SK-N-SH (cell line): ENCODE data around the gene ARAP3. TPM values are rescaled to one million over a fixed set of nuclear protein-coding genes. Genes with fewer than 3 reads are reported as not detected.

Experiments used
- CTCF ChIA-PET: fragments of 300-600, 350-600 bp; formaldehyde crosslinking; extraction: SDS; loops from one replicate; lab custom pipeline; 2021; lab: Yijun Ruan, JAX
- POLR2A ChIA-PET: fragments of 350-600 bp; sonication (Branson Sonifier 250); formaldehyde crosslinking; extraction: SDS; loops from one replicate; lab custom pipeline; 2020; ENCODE audit warnings: antibody characterized with exemption, inconsistent platforms; lab: Yijun Ruan, JAX
- DNase-seq: peaks from one replicate; pipeline ENCODE4 v3.0.0; 2012
- H2AFZ ChIP-seq: fragments of 200-600 bp; sonication (generic); 2 replicates; pipeline ENCODE4 v1.8.1; 2016; ENCODE audit warnings: antibody characterized with exemption, mild to moderate bottlenecking, low read depth
- H3F3A ChIP-seq: fragments of 200-600 bp; sonication (generic); replicated peaks from 2 replicates; pipeline ENCODE3; 2016; ENCODE audit warnings: antibody characterized with exemption, mild to moderate bottlenecking; ENCODE audit not compliant: insufficient read depth
- H3K27ac ChIP-seq, 2 experiments: fragments of 200-500 bp in 1 of 2; fragments of 200-600 bp in 1 of 2; sonication (Bioruptor generic) in 1 of 2; sonication (generic), shearing (Covaris generic) in 1 of 2; 2 replicates each; pipeline versions ENCODE4 v1.5.1 to v1.6.1; 2014 to 2016; ENCODE audit warnings: low read depth in 2 of 2, inconsistent platforms in 1 of 2, low read length in 1 of 2, mild to moderate bottlenecking in 1 of 2, mixed read lengths in 1 of 2
- H3K27me3 ChIP-seq: fragments of 200-600 bp; sonication (generic), shearing (Covaris generic); 2 replicates; pipeline ENCODE4 v1.6.1; 2016; ENCODE audit warnings: mixed run types; ENCODE audit not compliant: insufficient read depth
- H3K36me3 ChIP-seq, 2 experiments: fragments of 200-500 bp in 1 of 2; fragments of 200-600 bp in 1 of 2; sonication (Bioruptor generic) in 1 of 2; sonication (generic) in 1 of 2; replicated peaks in 1 of 2; 2 replicates each; pipeline versions ENCODE3 to v1.5.1; 2014 to 2016; ENCODE audit warnings: low read length in 1 of 2, mild to moderate bottlenecking in 1 of 2; ENCODE audit not compliant: insufficient read depth in 2 of 2, control insufficient read depth in 1 of 2
- H3K4me1 ChIP-seq, 2 experiments: fragments of 200-500 bp in 1 of 2; fragments of 200-600 bp in 1 of 2; sonication (Bioruptor generic) in 1 of 2; sonication (generic), shearing (Covaris generic) in 1 of 2; 2 replicates each; pipeline versions ENCODE4 v1.5.1 to v1.6.1; 2014 to 2016; ENCODE audit warnings: low read depth in 1 of 2, low read length in 1 of 2, mixed run types in 1 of 2; ENCODE audit not compliant: insufficient read depth in 2 of 2, control insufficient read depth in 1 of 2
- H3K4me2 ChIP-seq: fragments of 200-600 bp; sonication (generic), shearing (Covaris generic); 2 replicates; pipeline ENCODE4 v1.6.1; 2017; ENCODE audit warnings: mixed run types
- H3K4me3 ChIP-seq, 2 experiments: fragments of 200-500 bp in 1 of 2; fragments of 200-600 bp in 1 of 2; sonication (Bioruptor generic) in 1 of 2; sonication (generic), shearing (Covaris generic) in 1 of 2; 2 replicates each; pipeline versions ENCODE4 v1.5.1 to v1.8.1; 2014 to 2016; ENCODE audit warnings: low read depth in 2 of 2, inconsistent platforms in 1 of 2, low read length in 1 of 2, mild to moderate bottlenecking in 1 of 2, mixed read lengths in 1 of 2, moderate library complexity in 1 of 2
- H3K79me2 ChIP-seq: fragments of 200-600 bp; sonication (generic); 2 replicates; pipeline ENCODE4 v1.8.1; 2017; ENCODE audit warnings: mild to moderate bottlenecking; ENCODE audit not compliant: insufficient read depth
- H3K9ac ChIP-seq: fragments of 200-600 bp; sonication (generic); 2 replicates; pipeline ENCODE4 v1.6.1; 2017; ENCODE audit warnings: mixed run types
- H3K9me2 ChIP-seq: fragments of 200-600 bp; sonication (generic); 2 replicates; pipeline ENCODE4 v1.6.1; 2017; ENCODE audit warnings: mixed run types
- H3K9me3 ChIP-seq: fragments of 200-600 bp; sonication (generic); 2 replicates; pipeline ENCODE4 v1.6.1; 2017; ENCODE audit warnings: mixed run types, mild to moderate bottlenecking, moderate library complexity
- H4K20me1 ChIP-seq: fragments of 200-600 bp; sonication (generic); 2 replicates; pipeline ENCODE4 v1.6.1; 2017; ENCODE audit warnings: mild to moderate bottlenecking, mixed run types; ENCODE audit not compliant: insufficient read depth
- CTCF ChIP-seq: fragments of 200-600 bp; sonication (generic); IDR thresholded peaks from 2 replicates; pipeline ENCODE4 v1.6.1; 2017; ENCODE audit warnings: antibody characterized with exemption, mild to moderate bottlenecking, moderate library complexity
- ELF1 ChIP-seq: IDR thresholded peaks from 2 replicates; pipeline ENCODE4 v1.4.0; 2012
- EZH2phosphoT487 ChIP-seq: fragments of 200-600 bp; sonication (generic); IDR thresholded peaks from 2 replicates; pipeline ENCODE4 v1.6.1; 2017; ENCODE audit warnings: low read depth, mixed run types, mild to moderate bottlenecking, antibody characterized with exemption, moderate library complexity, borderline replicate concordance
- FOXJ3 ChIP-seq: sonication (generic); formaldehyde crosslinking; IDR thresholded peaks from 2 replicates; pipeline ENCODE4 v1.5.1; 2020; ENCODE audit warnings: mild to moderate bottlenecking, missing genetic modification reagents
- JUND ChIP-seq: IDR thresholded peaks from 2 replicates; pipeline ENCODE4 v1.4.0; 2012
- MAX ChIP-seq: IDR thresholded peaks from 2 replicates; pipeline ENCODE4 v1.4.0; 2012; ENCODE audit warnings: low read depth
- MXI1 ChIP-seq: IDR thresholded peaks from 2 replicates; pipeline ENCODE4 v1.6.1; 2012; ENCODE audit warnings: mild to moderate bottlenecking, low read depth, low read length, improper control_type of control experiment
- PBX3 ChIP-seq: IDR thresholded peaks from 2 replicates; pipeline ENCODE4; 2012
- POLR2AphosphoS5 ChIP-seq: IDR thresholded peaks from 2 replicates; pipeline ENCODE4 v1.6.1; 2012; ENCODE audit warnings: low read depth, low read length
- RAD21 ChIP-seq: IDR thresholded peaks from 2 replicates; pipeline ENCODE4 v1.6.1; 2012; ENCODE audit warnings: mild to moderate bottlenecking, low read length
- RCOR1 ChIP-seq: fragments of 150-350 bp; IDR thresholded peaks from 2 replicates; pipeline ENCODE4 v1.6.1; 2017; ENCODE audit warnings: antibody characterized with exemption, low read length
- RXRA ChIP-seq: IDR thresholded peaks from 2 replicates; pipeline ENCODE4 v1.4.0; 2012; ENCODE audit warnings: low read depth, mild to moderate bottlenecking, borderline replicate concordance
- SMC3 ChIP-seq: IDR thresholded peaks from 2 replicates; pipeline ENCODE4 v1.6.1; 2012; ENCODE audit warnings: low read depth, low read length, improper control_type of control experiment
- TCF12 ChIP-seq: IDR thresholded peaks from 2 replicates; pipeline ENCODE4 v1.4.0; 2012
- TEAD4 ChIP-seq: IDR thresholded peaks from 2 replicates; pipeline ENCODE4 v1.4.0; 2012; ENCODE audit warnings: mild to moderate bottlenecking, borderline replicate concordance; ENCODE audit not compliant: insufficient read depth
- ZBTB33 ChIP-seq: IDR thresholded peaks from 2 replicates; pipeline ENCODE4 v1.4.0; 2012; ENCODE audit warnings: low read depth, borderline replicate concordance
- WGBS: methylation state at CpG from one replicate; pipeline ENCODE4 v1.1.6; 2017; ENCODE audit warnings: low lambda C conversion rate; 5-methylcytosine and 5-hydroxymethylcytosine counted together
- polyA plus RNA-seq, 3 experiments: library from polyadenylated mRNA; depleted of rRNA; stranded (reverse); fragments of >200 nt; gene quantifications; 2 replicates each; pipeline ENCODE4 v1.2.3, GENCODE V29; 2012

The ARAP3 gene
- polyA plus RNA-seq, 1 of the 3 experiments (the other 2 are of a cell fraction), result 6.5 TPM

- H3K79me2 ChIP-seq, result no peaks in the 10 kb centered on the region
- H3F3A ChIP-seq, result no peaks in the 10 kb centered on the region
- H3K9me3 ChIP-seq, result no peaks in the 10 kb centered on the region
- H4K20me1 ChIP-seq, result no peaks in the 10 kb centered on the region
- peak overlapping the region; percentile 40 to 54 for H3K4me3 ChIP-seq
- DNase-seq, result peak; percentile 92
- no peak overlapping the region for H3K9ac ChIP-seq
- H3K4me1 ChIP-seq, result peaks cover 0 to 23% of the 10 kb centered on the region in 2 experiments; a peak in 2 of 4 replicates
- no peaks in the 10 kb centered on the region for H3K36me3 ChIP-seq
- H3K9me2 ChIP-seq, result no peaks in the 10 kb centered on the region
- WGBS, result 5% methylated on average over 17 of the region's 30 CpGs
- peak; percentile 37; the same call in 1 of the 2 replicates for TF ChIP-seq MXI1
- peak; percentile 91 for TF ChIP-seq CTCF
- peak; percentile 59; the same call in 1 of the 2 replicates for TF ChIP-seq RCOR1
- TF ChIP-seq RXRA, result no peak
- TF ChIP-seq POLR2AphosphoS5, result no peak
- TF ChIP-seq RAD21, result peak; percentile 96
- peak; percentile 93 for TF ChIP-seq SMC3
- TF ChIP-seq, all 33 proteins: peak for 5
- H3K27me3 ChIP-seq, result peaks cover 28% of the 10 kb centered on the region
- POLR2A ChIA-PET, result interaction anchor here (0.5 to 1.4 kb wide), 6 partner anchors 19 to 456 kb away, joined by 3 to 4 read pairs (median 4); partner anchors contain the start of gene DELE1
- CTCF ChIA-PET, result interaction anchor here (0.6 to 16.8 kb wide), 63 partner anchors 10 to 333 kb away, joined by 3 to 451 read pairs (median 5); partner anchors contain the start of genes ARAP3, FCHSD1, HDAC3 and PCDH1
- peak overlapping the region; percentile 61; the same call in 1 of the 2 replicates for H2AFZ ChIP-seq
- H3K4me2 ChIP-seq, result peak overlapping the region; percentile 83
- H3K27ac ChIP-seq, result no peak overlapping the region
Observed at GRCh38 chr5:141691867-141692532, 10.0 kb upstream of the ARAP3 start.

GRCh38 chr5:141691286-141691866, 9.3 kb upstream of the ARAP3 start:
- no peak for TF ChIP-seq TEAD4
- no peak for TF ChIP-seq FOXJ3 (CRISPR knock-in tag)
- no peak for TF ChIP-seq RXRA
- no peak for TF ChIP-seq JUND
- no peak for TF ChIP-seq RCOR1
- TF ChIP-seq ZBTB33, result no peak
- TF ChIP-seq PBX3, result no peak
- TF ChIP-seq EZH2phosphoT487, result no peak
- no peak for TF ChIP-seq MAX
- no peak for TF ChIP-seq TCF12
- TF ChIP-seq ELF1, result no peak
- no peaks in the 10 kb centered on the region for H3K79me2 ChIP-seq
- H3K27ac ChIP-seq, result no peak overlapping the region
- ChIA-PET CTCF (interaction anchor here (0.6 to 16.8 kb wide), 55 partner anchors 9 to 334 kb away, joined by 3 to 451 read pairs (median 5); partner anchors contain the start of genes ARAP3, FCHSD1, HDAC3 and PCDH1), POLR2A (interaction anchor here (1.0 to 1.4 kb wide), 4 partner anchors 19 to 251 kb away, joined by 3 to 4 read pairs (median 4); partner anchors contain the start of gene DELE1)
- H3K4me2 ChIP-seq, result no peak overlapping the region
- no peak overlapping the region for H3K9ac ChIP-seq
- WGBS, result 56% methylated on average over 9 of the region's 9 CpGs
- no peaks in the 10 kb centered on the region for H4K20me1 ChIP-seq
- H2AFZ ChIP-seq, result no peak overlapping the region
- no peak for DNase-seq
- H3K4me1 ChIP-seq, result peaks cover 0 to 21% of the 10 kb centered on the region in 2 experiments; a peak in 2 of 4 replicates
- H3K9me3 ChIP-seq, result no peaks in the 10 kb centered on the region
- no peak overlapping the region for H3K4me3 ChIP-seq
- peaks cover 26% of the 10 kb centered on the region for H3K27me3 ChIP-seq
- H3K36me3 ChIP-seq, result no peaks in the 10 kb centered on the region
- H3F3A ChIP-seq, result no peaks in the 10 kb centered on the region
- no peaks in the 10 kb centered on the region for H3K9me2 ChIP-seq
